ENCODE results near the gene FAM3C. TPM values are rescaled to one million over a fixed set of nuclear protein-coding genes. Genes with fewer than 3 reads are reported as not detected.

FAM3C gene
- total and polyA plus RNA-seq, 2 of the 4 experiments (the other 2 are of a cell fraction): 11.5 to 45.8 TPM

GRCh38 chr7:121410829-121411596 is 14.9 kb upstream of the FAM3C start:
- intact Hi-C loops (cut with micrococcal nuclease) (no loop called here), in situ Hi-C loops (cut with MboI; ENCODE audit: low sequenced_read_pairs) (no loop called here), dilution Hi-C loops (cut with HindIII; ENCODE audit: low sequenced_read_pairs, unreplicated experiment) (no loop called here)
- Histone ChIP-seq H3K23ac (ENCODE audit: low read depth, low read length) (no peak overlapping the region), H2BK15ac (ENCODE audit: low read depth, low read length) (no peak overlapping the region), H2BK120ac (ENCODE audit: low read depth, low read length) (no peak overlapping the region), H4K8ac (ENCODE audit: low read depth in 2 of 2, low read length in 2 of 2) (no peak overlapping the region), H3K14ac (replicated peaks; ENCODE audit: low read depth, low read length) (no peak overlapping the region), H3K79me1 (ENCODE audit: low read depth in 1 of 2, low read length in 2 of 2) (no peaks in the 10 kb centered on the region), H3K4ac (ENCODE audit: low read depth, low read length) (no peak overlapping the region), H2AFZ (replicated peaks; ENCODE audit: low read length, poor library complexity) (no peak overlapping the region), H3K9ac (ENCODE audit: low read depth, low read length) (no peak overlapping the region), H3K18ac (ENCODE audit: low read depth, low read length) (no peak overlapping the region), H2AK5ac (ENCODE audit: low read depth, low read length) (no peak overlapping the region), H3K27ac (ENCODE audit: insufficient read depth, low read length) (no peak overlapping the region), H3K27me3 (ENCODE audit: control insufficient read depth, insufficient read depth, low read length) (peaks cover 12% of the 10 kb centered on the region), H4K5ac (ENCODE audit: low read depth, low read length) (no peak overlapping the region), H3K4me2 (ENCODE audit: low read depth, low read length) (no peak overlapping the region), H4K20me1 (ENCODE audit: insufficient read depth, low read length) (no peaks in the 10 kb centered on the region), H3K4me1 (ENCODE audit: control insufficient read depth, insufficient read depth, low read length) (no peaks in the 10 kb centered on the region), H3K9me3 (ENCODE audit: control insufficient read depth, insufficient read depth, low read length) (no peaks in the 10 kb centered on the region), H4K91ac (ENCODE audit: insufficient read depth, low read depth, low read length) (no peak overlapping the region), H3K36me3 (ENCODE audit: control insufficient read depth, insufficient read depth, low read length) (no peaks in the 10 kb centered on the region), H3K4me3 (ENCODE audit: insufficient read depth, low read depth, low read length) (no peak overlapping the region), H2AK9ac (replicated peaks; ENCODE audit: low read depth, low read length, poor library complexity) (no peak overlapping the region), H2BK20ac (ENCODE audit: low read depth, low read length) (no peak overlapping the region), H3K9me1 (ENCODE audit: insufficient read depth, low read length) (no peaks in the 10 kb centered on the region), H2BK5ac (ENCODE audit: low read depth, low read length, poor library complexity, severe bottlenecking) (no peak overlapping the region), H3K56ac (ENCODE audit: extremely low read depth, insufficient read depth, low read length) (no peak overlapping the region)
- no CpG with 5 or more reads among the region's 2 CpGs for WGBS, 2 experiments (ENCODE audit: extremely low coverage in 2 of 2, insufficient read length in 1 of 2)
- ChIA-PET CTCF (interaction anchor here (2.2 kb wide), 1 partner anchor 15 kb away, joined by 8 read pairs; the partner anchor contains the start of gene FAM3C), POLR2A (ENCODE audit: unreplicated experiment) (no interaction called here)
- TF ChIP-seq MAFK (IDR thresholded peaks at IDR 0.05; ENCODE audit: low read depth, low read length) (no peak), CEBPB (IDR thresholded peaks at IDR 0.05; ENCODE audit: low read depth, low read length) (no peak), MAZ (IDR thresholded peaks at IDR 0.05; ENCODE audit: borderline replicate concordance, low read depth, low read length) (no peak), MXI1 (IDR thresholded peaks at IDR 0.05; ENCODE audit: borderline replicate concordance, low read depth, low read length) (no peak)
- TF ChIP-seq, protein P1, sequence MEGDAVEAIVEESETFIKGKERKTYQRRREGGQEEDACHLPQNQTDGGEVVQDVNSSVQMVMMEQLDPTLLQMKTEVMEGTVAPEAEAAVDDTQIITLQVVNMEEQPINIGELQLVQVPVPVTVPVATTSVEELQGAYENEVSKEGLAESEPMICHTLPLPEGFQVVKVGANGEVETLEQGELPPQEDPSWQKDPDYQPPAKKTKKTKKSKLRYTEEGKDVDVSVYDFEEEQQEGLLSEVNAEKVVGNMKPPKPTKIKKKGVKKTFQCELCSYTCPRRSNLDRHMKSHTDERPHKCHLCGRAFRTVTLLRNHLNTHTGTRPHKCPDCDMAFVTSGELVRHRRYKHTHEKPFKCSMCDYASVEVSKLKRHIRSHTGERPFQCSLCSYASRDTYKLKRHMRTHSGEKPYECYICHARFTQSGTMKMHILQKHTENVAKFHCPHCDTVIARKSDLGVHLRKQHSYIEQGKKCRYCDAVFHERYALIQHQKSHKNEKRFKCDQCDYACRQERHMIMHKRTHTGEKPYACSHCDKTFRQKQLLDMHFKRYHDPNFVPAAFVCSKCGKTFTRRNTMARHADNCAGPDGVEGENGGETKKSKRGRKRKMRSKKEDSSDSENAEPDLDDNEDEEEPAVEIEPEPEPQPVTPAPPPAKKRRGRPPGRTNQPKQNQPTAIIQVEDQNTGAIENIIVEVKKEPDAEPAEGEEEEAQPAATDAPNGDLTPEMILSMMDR (conservative IDR thresholded peaks at IDR 0.05; ENCODE audit: low read depth, low read length): no peak
- no peak for DNase-seq
- no TSS peak for BruUV-seq (replicated peaks)
- ATAC-seq (ENCODE audit: low read depth): no peak

Data from IMR-90 (cell line).